DMS53 treated with DMSO at 0.1 percent for 48 hours (cell line): ENCODE results near the gene CTIF.
"Not testable (repeated sequence)": the region's sequence is repeated elsewhere in the genome, so short reads cannot be mapped to it uniquely, and the experiment has no call there.

Source experiments
- DNase-seq: peaks from one replicate; lab custom pipeline; 2025; ENCODE audit not compliant: unreplicated experiment; lab: John Stamatoyannopoulos, UW

Gene CTIF

GRCh38 chr18:48538531-48539405 is at the start of gene CTIF:
Gene CTIF (plus strand): TSS chr18:48539031. CDS start chr18:48619566, 80,535 bp downstream.
- DNase-seq, result peak; percentile 99

GRCh38 chr18:48490641-48491293 is 48.1 kb upstream of the CTIF start:
- DNase-seq, result no peak

GRCh38 chr18:48492880-48493279 is 46.0 kb upstream of the CTIF start:
- DNase-seq, result no peak

GRCh38 chr18:48493434-48494230 is 45.2 kb upstream of the CTIF start:
- DNase-seq, result peak; percentile 37

GRCh38 chr18:48497863-48498262 is 41.0 kb upstream of the CTIF start:
- DNase-seq, result no peak

- no peak for DNase-seq
Observed at GRCh38 chr18:48500517-48500916, 38.3 kb upstream of the CTIF start.

- DNase-seq, result no peak
Observed at GRCh38 chr18:48502906-48503305, 35.9 kb upstream of the CTIF start.

- no peak for DNase-seq
Observed at GRCh38 chr18:48504819-48505218, 34.0 kb upstream of the CTIF start.

- DNase-seq, result not testable (repeated sequence)
Observed at GRCh38 chr18:48506983-48507568, 31.8 kb upstream of the CTIF start.

GRCh38 chr18:48512498-48512897 is 26.3 kb upstream of the CTIF start:
- not testable (repeated sequence) for DNase-seq

GRCh38 chr18:48514786-48515185 is 24.0 kb upstream of the CTIF start:
- DNase-seq, result no peak

GRCh38 chr18:48517048-48517447 is 21.8 kb upstream of the CTIF start:
- no peak for DNase-seq

GRCh38 chr18:48519431-48520100 is 19.3 kb upstream of the CTIF start:
- no peak for DNase-seq

GRCh38 chr18:48521723-48522122 is 17.1 kb upstream of the CTIF start:
- no peak for DNase-seq

- DNase-seq, result no peak
Observed at GRCh38 chr18:48525671-48526070, 13.2 kb upstream of the CTIF start.

GRCh38 chr18:48527461-48527860 is 11.4 kb upstream of the CTIF start:
- DNase-seq, result no peak

GRCh38 chr18:48528861-48529260 is 10.0 kb upstream of the CTIF start:
- no peak for DNase-seq

GRCh38 chr18:48529796-48530195 is 9.0 kb upstream of the CTIF start:
- no peak for DNase-seq

GRCh38 chr18:48530399-48531081 is 8.3 kb upstream of the CTIF start:
- no peak for DNase-seq

GRCh38 chr18:48531082-48531403 is 7.8 kb upstream of the CTIF start:
- no peak for DNase-seq
